ENCODE results near the gene OR52E6.

Gene OR52E6

GRCh38 chr11:5796541-5796940 is 45.2 kb downstream of the OR52E6 start:
- DNase-seq (ENCODE audit: low read depth), result no peak

DNA sequence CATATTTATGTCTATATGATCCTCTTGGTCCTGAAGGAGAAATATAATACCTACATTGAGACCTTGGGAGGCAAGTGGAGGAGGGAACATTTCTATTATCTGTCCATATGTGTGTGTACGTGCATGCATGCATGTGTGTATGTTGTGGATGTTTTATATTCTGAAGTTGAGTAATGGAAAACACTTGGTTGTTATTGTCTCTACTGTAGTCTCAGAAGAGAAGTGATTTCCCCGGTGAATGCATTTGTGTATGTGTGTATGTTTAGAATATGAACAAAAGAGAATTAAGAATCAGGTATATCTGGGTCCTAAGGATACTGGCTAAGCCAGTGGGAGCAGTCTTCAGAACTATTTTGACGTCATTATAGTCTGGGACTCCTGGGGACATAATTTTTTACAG is 50.5 kb downstream of the OR52E6 start, which contains the start of gene OR52N1:
Gene OR52N1, minus strand, starts transcription at position 101 of the 400 bp plus-strand sequence. CDS start 2,449 bp downstream, outside the sequence.
- DNase-seq (ENCODE audit: low read depth), result no peak
